Kidney epithelial cell (primary cell): ENCODE results near the gene DCTPP1. TPM values are rescaled to one million over a fixed set of nuclear protein-coding genes. Genes with fewer than 3 reads are reported as not detected.

Experiments
- DNase-seq: peaks from one replicate; pipeline ENCODE4 v3.0.0-alpha.2; 2010; ENCODE audit warnings: low read depth
- H3K27me3 ChIP-seq: 2 replicates; pipeline ENCODE4 v1.6.0; 2011; ENCODE audit warnings: low read length; ENCODE audit not compliant: control insufficient read depth, insufficient read depth
- H3K36me3 ChIP-seq: 2 replicates; pipeline ENCODE4 v1.5.1; 2011; ENCODE audit warnings: low read length; ENCODE audit not compliant: control insufficient read depth, insufficient read depth
- H3K4me3 ChIP-seq: 2 replicates; pipeline ENCODE4 v1.5.1; 2011; ENCODE audit warnings: low read depth, mild to moderate bottlenecking, control low read depth, low read length
- CTCF ChIP-seq: IDR thresholded peaks from 2 replicates; pipeline ENCODE4 v1.5.1; 2011; ENCODE audit warnings: mild to moderate bottlenecking, moderate library complexity, low read length, control low read depth, inconsistent platforms; ENCODE audit not compliant: insufficient read depth, poor library complexity, severe bottlenecking
- total RNA-seq: library from RNA; depleted of rRNA; stranded (reverse); fragments of >200 nt; gene quantifications from 2 replicates; pipeline ENCODE4 v1.2.3, GENCODE V29; 2015

DCTPP1 gene
- total RNA-seq, 1 donor from 2014 or later, result 42.1 TPM

GRCh38 chr16:30409125-30410060 is 20.4 kb downstream of the DCTPP1 start:
- no peak for DNase-seq
- H3K4me3 ChIP-seq, result no peak overlapping the region
- peak; percentile 99 for TF ChIP-seq CTCF

GRCh38 chr16:30407804-30408534 is 21.9 kb downstream of the DCTPP1 start:
- Histone ChIP-seq H3K27me3 (no peaks in the 10 kb centered on the region), H3K4me3 (peak overlapping the region; percentile 78), H3K36me3 (peaks cover 2% of the 10 kb centered on the region)
- no peak for DNase-seq
- TF ChIP-seq CTCF, result no peak

More at GRCh38 chr16:30409125-30410060, 20.4 kb downstream of the DCTPP1 start:
- Histone ChIP-seq H3K27me3 (no peaks in the 10 kb centered on the region), H3K36me3 (peaks cover 2% of the 10 kb centered on the region)

- TF ChIP-seq CTCF, result no peak
- no peaks in the 10 kb centered on the region for H3K27me3 ChIP-seq
- peak within 1 kb of the TSS; percentile 78 for H3K4me3 ChIP-seq
- no peak for DNase-seq
- H3K36me3 ChIP-seq, result peaks cover 2% of the 10 kb centered on the region
These were observed 22.6 kb downstream of the DCTPP1 start, which contains the start of gene ZNF771 for GRCh38 chr16:30407102-30407803. Gene ZNF771 (plus strand): TSS chr16:30407606. CDS start chr16:30408054, 448 bp downstream.

- H3K4me3 ChIP-seq, result peak overlapping the region; percentile 78
- H3K27me3 ChIP-seq, result no peaks in the 10 kb centered on the region
- TF ChIP-seq CTCF, result no peak
- DNase-seq, result no peak
- peaks cover 2% of the 10 kb centered on the region for H3K36me3 ChIP-seq
These were observed 23.1 kb downstream of the DCTPP1 start for GRCh38 chr16:30406795-30407101.

GRCh38 chr16:30401768-30402425 is 27.9 kb downstream of the DCTPP1 start:
- TF ChIP-seq CTCF, result no peak
- Histone ChIP-seq H3K27me3 (no peaks in the 10 kb centered on the region), H3K36me3 (no peaks in the 10 kb centered on the region)

More at GRCh38 chr16:30401768-30402425, 27.9 kb downstream of the DCTPP1 start:
- no peak overlapping the region for H3K4me3 ChIP-seq
- DNase-seq, result no peak
